Neuronal stem cell (in vitro differentiated cells): ENCODE data around the gene UNC5C.

Source experiments
- DNase-seq: peaks from one replicate; pipeline ENCODE4 v3.0.0-alpha.2; 2013; ENCODE audit warnings: low spot score
- H2AFZ ChIP-seq: one replicate; pipeline ENCODE4 v1.6.1; 2013; ENCODE audit warnings: mild to moderate bottlenecking, low read length, inconsistent platforms
- H2AK5ac ChIP-seq: 2 replicates; pipeline ENCODE4 v1.6.1; 2013; ENCODE audit warnings: low read depth, mild to moderate bottlenecking, inconsistent platforms, low read length, moderate library complexity, mixed read lengths
- H2BK120ac ChIP-seq: 2 replicates; pipeline ENCODE4 v1.6.1; 2013; ENCODE audit warnings: low read depth, mild to moderate bottlenecking, inconsistent platforms, low read length, moderate library complexity, mixed read lengths
- H2BK12ac ChIP-seq: one replicate; pipeline ENCODE4 v1.6.1; 2013; ENCODE audit warnings: low read length, inconsistent platforms
- H2BK15ac ChIP-seq: 2 replicates; pipeline ENCODE4 v1.6.1; 2013; ENCODE audit warnings: mild to moderate bottlenecking, low read length, inconsistent platforms, mixed read lengths
- H2BK5ac ChIP-seq: one replicate; pipeline ENCODE4 v1.6.1; 2013; ENCODE audit warnings: inconsistent platforms, mild to moderate bottlenecking, low read length, moderate library complexity
- H3K14ac ChIP-seq: one replicate; pipeline ENCODE4 v1.6.1; 2013; ENCODE audit warnings: low read length, inconsistent platforms
- H3K18ac ChIP-seq: 2 replicates; pipeline ENCODE4 v1.6.1; 2013; ENCODE audit warnings: low read length, inconsistent platforms
- H3K23ac ChIP-seq: 2 replicates; pipeline ENCODE4 v1.6.1; 2013; ENCODE audit warnings: low read depth, mild to moderate bottlenecking, mixed read lengths, low read length, inconsistent platforms; ENCODE audit not compliant: poor library complexity
- H3K27ac ChIP-seq: replicated peaks from 3 replicates; pipeline ENCODE4 v1.5.1; 2013; ENCODE audit warnings: low read length, inconsistent platforms
- H3K27me3 ChIP-seq, 3 experiments: 2 replicates each; pipeline ENCODE4 v1.6.1; 2013; ENCODE audit warnings: low read length in 3 of 3, mild to moderate bottlenecking in 2 of 3, inconsistent platforms in 1 of 3, low read depth in 1 of 3, mixed read lengths in 1 of 3, moderate library complexity in 1 of 3; ENCODE audit not compliant: control insufficient read depth in 3 of 3, insufficient read depth in 3 of 3
- H3K36me3 ChIP-seq, 2 donors: replicated peaks in 1 of 2; 2 replicates each; pipeline ENCODE4 v1.6.1; 2013; ENCODE audit warnings: low read length in 2 of 2; ENCODE audit not compliant: control insufficient read depth in 2 of 2, insufficient read depth in 2 of 2
- H3K4ac ChIP-seq: 2 replicates; pipeline ENCODE4 v1.6.1; 2013; ENCODE audit warnings: inconsistent platforms, mild to moderate bottlenecking, low read length, moderate library complexity
- H3K4me1 ChIP-seq, 2 donors: 1 replicate in 1 of 2; 2 replicates in 1 of 2; pipeline ENCODE4 v1.6.1; 2013; ENCODE audit warnings: low read length in 2 of 2, low read depth in 1 of 2; ENCODE audit not compliant: control insufficient read depth in 2 of 2, insufficient read depth in 1 of 2
- H3K4me2 ChIP-seq: one replicate; pipeline ENCODE4 v1.6.1; 2013; ENCODE audit warnings: mild to moderate bottlenecking, low read length, inconsistent platforms; ENCODE audit not compliant: insufficient read depth, poor library complexity, severe bottlenecking
- H3K4me3 ChIP-seq, 2 donors: 2 replicates each; pipeline ENCODE4 v1.5.1; 2013; ENCODE audit warnings: low read length in 2 of 2, mild to moderate bottlenecking in 2 of 2, inconsistent platforms in 1 of 2, moderate library complexity in 1 of 2
- H3K79me1 ChIP-seq: one replicate; pipeline ENCODE4 v1.6.1; 2013; ENCODE audit warnings: low read depth, mild to moderate bottlenecking, inconsistent platforms, low read length, moderate library complexity
- H3K9ac ChIP-seq: one replicate; pipeline ENCODE4 v1.6.1; 2013; ENCODE audit warnings: mild to moderate bottlenecking, low read depth, low read length, inconsistent platforms; ENCODE audit not compliant: poor library complexity
- H3K9me3 ChIP-seq, 2 donors: replicated peaks in 1 of 2; 2 replicates each; pipeline versions ENCODE3 to v1.6.1; 2013; ENCODE audit warnings: low read length in 2 of 2, mild to moderate bottlenecking in 2 of 2, inconsistent platforms in 1 of 2, low read depth in 1 of 2, mixed read lengths in 1 of 2, moderate library complexity in 1 of 2; ENCODE audit not compliant: control insufficient read depth in 2 of 2, insufficient read depth in 1 of 2
- H4K8ac ChIP-seq: one replicate; pipeline ENCODE4 v1.6.1; 2013; ENCODE audit warnings: low read depth, mild to moderate bottlenecking, inconsistent platforms, low read length, moderate library complexity
- H4K91ac ChIP-seq: one replicate; pipeline ENCODE4 v1.6.1; 2013; ENCODE audit warnings: low read length, low read depth, mild to moderate bottlenecking, inconsistent platforms; ENCODE audit not compliant: poor library complexity
- WGBS, 2 donors: extraction: QIAGEN DNeasy Blood & Tissue Kit; methylation state at CpG; one replicate each; pipeline ENCODE4 v1.1.7; 2013; ENCODE audit warnings: missing lambda C conversion rate in 2 of 2, mixed read lengths in 1 of 2; ENCODE audit not compliant: insufficient read length in 2 of 2, insufficient replicate concordance in 1 of 2; ENCODE audit errors: extremely low coverage in 2 of 2; 5-methylcytosine and 5-hydroxymethylcytosine counted together

The UNC5C gene

GRCh38 chr4:95472534-95472933 is 76.2 kb downstream of the UNC5C start:
- Histone ChIP-seq H3K4me1 (peaks cover 2 to 3% of the 10 kb centered on the region in 2 donors), H3K23ac (no peak overlapping the region), H3K4me3 (no peak overlapping the region), H4K8ac (no peak overlapping the region), H3K36me3 (no peaks in the 10 kb centered on the region), H2BK15ac (no peak overlapping the region), H3K4ac (no peak overlapping the region), H2BK12ac (no peak overlapping the region), H4K91ac (no peak overlapping the region), H3K9me3 (peaks cover 0 to 5% of the 10 kb centered on the region in 2 donors), H2BK5ac (no peak overlapping the region), H2BK120ac (no peak overlapping the region), H3K18ac (no peak overlapping the region), H3K14ac (no peak overlapping the region), H3K9ac (no peak overlapping the region), H3K27ac (no peak overlapping the region), H3K27me3 (no peaks in the 10 kb centered on the region), H2AFZ (no peak overlapping the region), H2AK5ac (no peak overlapping the region), H3K4me2 (no peak overlapping the region), H3K79me1 (no peaks in the 10 kb centered on the region)
- DNase-seq = no peak
- no CpG with 5 or more reads among the region's 3 CpGs for WGBS, 2 donors

- H2BK120ac ChIP-seq = no peak overlapping the region
- no peak overlapping the region for H4K91ac ChIP-seq
- WGBS, 2 donors = no CpG with 5 or more reads among the region's 4 CpGs
- no peak overlapping the region for H3K18ac ChIP-seq
- peaks cover 0 to 3% of the 10 kb centered on the region in 2 donors for H3K4me1 ChIP-seq
- no peak overlapping the region for H2AFZ ChIP-seq
- H3K4me2 ChIP-seq = no peak overlapping the region
- H3K23ac ChIP-seq = no peak overlapping the region
- no peaks in the 10 kb centered on the region for H3K79me1 ChIP-seq
- H3K9ac ChIP-seq = no peak overlapping the region
- H2BK5ac ChIP-seq = no peak overlapping the region
- H2BK15ac ChIP-seq = no peak overlapping the region
- no peak overlapping the region for H4K8ac ChIP-seq
- no peak overlapping the region for H3K4ac ChIP-seq
- no peaks in the 10 kb centered on the region for H3K27me3 ChIP-seq
- H3K4me3 ChIP-seq = no peak overlapping the region
- no peak overlapping the region for H2AK5ac ChIP-seq
- H3K14ac ChIP-seq = no peak overlapping the region
- H3K27ac ChIP-seq = no peak overlapping the region
- no peaks in the 10 kb centered on the region for H3K36me3 ChIP-seq
- H2BK12ac ChIP-seq = no peak overlapping the region
- H3K9me3 ChIP-seq = peaks cover 0 to 5% of the 10 kb centered on the region in 2 donors
- DNase-seq = no peak
These were observed 78.2 kb downstream of the UNC5C start for GRCh38 chr4:95470622-95471021.

- Histone ChIP-seq H2BK15ac (no peak overlapping the region), H3K9me3 (peaks cover 0 to 5% of the 10 kb centered on the region in 2 donors)
These were observed 79.2 kb downstream of the UNC5C start for GRCh38 chr4:95469617-95470016.

GRCh38 chr4:95466791-95467190 is 82.0 kb downstream of the UNC5C start:
- Histone ChIP-seq H3K4me3 (no peak overlapping the region), H2BK5ac (no peak overlapping the region), H3K23ac (peak overlapping the region; percentile 44), H2AK5ac (no peak overlapping the region), H3K4ac (no peak overlapping the region), H2BK12ac (no peak overlapping the region), H3K14ac (no peak overlapping the region), H3K18ac (no peak overlapping the region), H3K9me3 (peaks cover 0 to 5% of the 10 kb centered on the region in 2 donors), H3K4me1 (no peaks in the 10 kb centered on the region), H3K36me3 (no peaks in the 10 kb centered on the region), H3K27me3 (no peaks in the 10 kb centered on the region), H3K9ac (no peak overlapping the region), H3K79me1 (no peaks in the 10 kb centered on the region), H3K4me2 (no peak overlapping the region), H4K8ac (no peak overlapping the region), H2AFZ (no peak overlapping the region), H3K27ac (no peak overlapping the region), H2BK120ac (no peak overlapping the region), H4K91ac (no peak overlapping the region), H2BK15ac (no peak overlapping the region)
- no CpG with 5 or more reads among the region's 3 CpGs for WGBS, 2 donors
- no peak for DNase-seq

More at GRCh38 chr4:95469617-95470016, 79.2 kb downstream of the UNC5C start:
- Histone ChIP-seq H3K4me2 (no peak overlapping the region), H3K79me1 (no peaks in the 10 kb centered on the region), H3K36me3 (no peaks in the 10 kb centered on the region), H3K4me3 (no peak overlapping the region), H3K14ac (no peak overlapping the region), H4K8ac (no peak overlapping the region), H3K18ac (no peak overlapping the region), H3K9ac (no peak overlapping the region), H3K27ac (no peak overlapping the region), H2BK12ac (no peak overlapping the region), H4K91ac (no peak overlapping the region), H2AFZ (no peak overlapping the region), H2AK5ac (no peak overlapping the region), H2BK120ac (no peak overlapping the region), H2BK5ac (no peak overlapping the region), H3K27me3 (no peaks in the 10 kb centered on the region), H3K4ac (no peak overlapping the region), H3K4me1 (peaks cover 0 to 3% of the 10 kb centered on the region in 2 donors), H3K23ac (no peak overlapping the region)
- DNase-seq = no peak
- no CpG with 5 or more reads among the region's 1 CpG for WGBS, 2 donors
